OCI-LY7 (cell line): ENCODE measurements around the gene CAV1. TPM values are rescaled to one million over a fixed set of nuclear protein-coding genes. Genes with fewer than 3 reads are reported as not detected.

Experiments used
- BruUV-seq: library from RNA; stranded (reverse); fragments of 400-500 nt; replicated peaks from 2 replicates; lab custom pipeline; 2021; lab: Mats Ljungman, UMichigan
- CTCF ChIA-PET: fragments of 300-600 bp; sonication (Branson Sonifier 250); formaldehyde crosslinking; loops from one replicate; lab custom pipeline; 2022; ENCODE audit warnings: antibody characterized with exemption; ENCODE audit not compliant: unreplicated experiment; lab: Charles Lee
- POLR2A ChIA-PET: fragments of 300-600 bp; sonication (Branson Sonifier 250); formaldehyde crosslinking; loops from one replicate; lab custom pipeline; 2022; ENCODE audit warnings: antibody characterized with exemption; lab: Charles Lee
- DNase-seq: peaks from one replicate; pipeline ENCODE4 v3.0.0-alpha.2; 2015; ENCODE audit warnings: low spot score
- H2AFZ ChIP-seq: fragments of 200-600 bp; sonication (generic), shearing (Covaris generic); 2 replicates; pipeline ENCODE4 v1.6.1; 2014; ENCODE audit warnings: mild to moderate bottlenecking, antibody characterized with exemption, low read length, moderate library complexity
- H3K27ac ChIP-seq: fragments of 200-600 bp; sonication (generic); 2 replicates; pipeline ENCODE4 v1.5.1; 2014; ENCODE audit warnings: mixed run types, low read depth, mild to moderate bottlenecking, moderate library complexity, low read length, inconsistent platforms; ENCODE audit not compliant: poor library complexity, severe bottlenecking
- H3K36me3 ChIP-seq: fragments of 200-600 bp; sonication (generic); 2 replicates; pipeline ENCODE4 v1.6.1; 2014; ENCODE audit warnings: mild to moderate bottlenecking, antibody characterized with exemption, low read length, moderate library complexity, mixed read lengths; ENCODE audit not compliant: insufficient read depth
- H3K4me1 ChIP-seq: fragments of 200-600 bp; sonication (generic); 2 replicates; pipeline ENCODE4 v1.5.1; 2014; ENCODE audit warnings: mild to moderate bottlenecking, low read length; ENCODE audit not compliant: insufficient read depth, poor library complexity, severe bottlenecking
- H3K4me2 ChIP-seq: fragments of 200-600 bp; sonication (generic); 2 replicates; pipeline ENCODE4 v1.6.1; 2014; ENCODE audit warnings: mild to moderate bottlenecking, low read length
- H3K4me3 ChIP-seq: fragments of 200-600 bp; sonication (generic); 2 replicates; pipeline ENCODE4 v1.5.1; 2014; ENCODE audit warnings: mild to moderate bottlenecking, low read depth, low read length; ENCODE audit not compliant: poor library complexity, severe bottlenecking
- H3K79me2 ChIP-seq: fragments of 200-600 bp; sonication (generic); 2 replicates; pipeline ENCODE4 v1.6.1; 2016; ENCODE audit warnings: low read depth, mild to moderate bottlenecking, low read length, moderate library complexity, mixed read lengths; ENCODE audit not compliant: insufficient read depth
- H3K9me2 ChIP-seq: fragments of 200-600 bp; sonication (generic); 2 replicates; pipeline ENCODE4 v1.6.1; 2016; ENCODE audit warnings: mild to moderate bottlenecking, low read length, mixed read lengths; ENCODE audit not compliant: insufficient read depth
- H3K9me3 ChIP-seq: fragments of 200-600 bp; sonication (generic); 2 replicates; pipeline ENCODE4 v1.6.1; 2014; ENCODE audit warnings: mild to moderate bottlenecking, mixed run types, low read length, mixed read lengths
- H4K20me1 ChIP-seq: fragments of 200-600 bp; sonication (generic); 2 replicates; pipeline ENCODE4 v1.6.1; 2014; ENCODE audit warnings: mild to moderate bottlenecking, antibody characterized with exemption, low read length, moderate library complexity, mixed read lengths; ENCODE audit not compliant: insufficient read depth
- CTCF ChIP-seq: fragments of 200-600 bp; sonication (generic); conservative IDR thresholded peaks from 2 replicates; pipeline ENCODE4 v1.5.1; 2014; ENCODE audit warnings: mild to moderate bottlenecking, antibody characterized with exemption, low read length, moderate library complexity, mixed read lengths
- EZH2phosphoT487 ChIP-seq: fragments of 200-600 bp; sonication (generic); IDR thresholded peaks from 2 replicates; pipeline ENCODE4 v1.6.1; 2018; ENCODE audit warnings: low read depth, borderline replicate concordance, mild to moderate bottlenecking, mixed run types, antibody characterized with exemption, low read length, moderate library complexity, mixed read lengths
- intact Hi-C: fragments of 100-400 bp; cut with micrococcal nuclease; formaldehyde crosslinking; loops from one replicate; pipeline ENCODE4 v1.10.0; 2022; ENCODE audit not compliant: unreplicated experiment
- total RNA-seq, 2 experiments: library from RNA; depleted of rRNA in 1 of 2; stranded (reverse); fragments of >200 nt in 1 of 2; shearing (Covaris generic) in 1 of 2; gene quantifications; 2 replicates each; pipeline ENCODE4 v1.2.3, GENCODE V29; 2014 to 2022

CAV1 gene
- total RNA-seq, 2 experiments from 2014 or later: not detected

GRCh38 chr7:116561697-116562483 is 37.1 kb downstream of the CAV1 start:
- Histone ChIP-seq H2AFZ (no peak overlapping the region), H3K36me3 (no peaks in the 10 kb centered on the region), H3K4me3 (no peak overlapping the region), H3K79me2 (no peaks in the 10 kb centered on the region), H3K27ac (no peak overlapping the region), H3K9me2 (no peaks in the 10 kb centered on the region), H3K4me2 (no peak overlapping the region), H4K20me1 (no peaks in the 10 kb centered on the region), H3K9me3 (no peaks in the 10 kb centered on the region), H3K4me1 (no peaks in the 10 kb centered on the region)
- ChIA-PET POLR2A (interaction anchor here (0.6 kb wide), 1 partner anchor 1441 kb away, joined by 3 read pairs; no protein-coding TSS in a partner anchor), CTCF (no interaction called here)
- intact Hi-C loops: no loop called here
- TF ChIP-seq EZH2phosphoT487: no peak
- no peak for TF ChIP-seq CTCF
- no peak for DNase-seq
- no TSS peak for BruUV-seq

GRCh38 chr7:116562529-116563121 is 37.8 kb downstream of the CAV1 start:
- ChIA-PET POLR2A (interaction anchor here (0.6 to 0.8 kb wide), 2 partner anchors 13 to 32 kb away, joined by 3 to 4 read pairs; no protein-coding TSS in a partner anchor), CTCF (no interaction called here)
- Histone ChIP-seq H3K27ac (no peak overlapping the region), H3K36me3 (no peaks in the 10 kb centered on the region), H3K9me2 (no peaks in the 10 kb centered on the region), H2AFZ (no peak overlapping the region), H3K79me2 (no peaks in the 10 kb centered on the region), H3K4me3 (no peak overlapping the region), H3K9me3 (no peaks in the 10 kb centered on the region), H4K20me1 (no peaks in the 10 kb centered on the region), H3K4me2 (no peak overlapping the region), H3K4me1 (no peaks in the 10 kb centered on the region)
- BruUV-seq: no TSS peak
- no peak for DNase-seq
- no peak for TF ChIP-seq EZH2phosphoT487
- no peak for TF ChIP-seq CTCF
- intact Hi-C loops: no loop called here
